Measurements from ENCODE around the gene RAB8B.

Gene RAB8B

GRCh38 chr15:63313825-63314224, 124.4 kb downstream of the RAB8B start:
- DNase-seq (ENCODE audit: low spot score): no peak

GRCh38 chr15:63314409-63314808, 125.0 kb downstream of the RAB8B start:
- DNase-seq (ENCODE audit: low spot score): no peak
